Measurements from ENCODE around the gene ABCG2. TPM values are rescaled to one million over a fixed set of nuclear protein-coding genes. Genes with fewer than 3 reads are reported as not detected.

The ABCG2 gene
- total and polyA plus RNA-seq, 2 of the 4 experiments (the other 2 are of a cell fraction) = 0.50 to 1.1 TPM

GRCh38 chr4:88101165-88101564, 57.3 kb downstream of the ABCG2 start:
- no peak overlapping the region for H2BK5ac ChIP-seq (ENCODE audit: low read depth, low read length, poor library complexity, severe bottlenecking)
- H2BK15ac ChIP-seq (ENCODE audit: low read depth, low read length) = no peak overlapping the region
- no peak overlapping the region for H4K91ac ChIP-seq (ENCODE audit: insufficient read depth, low read depth, low read length)
- H2BK20ac ChIP-seq (ENCODE audit: low read depth, low read length) = no peak overlapping the region
- H3K23ac ChIP-seq (ENCODE audit: low read depth, low read length) = no peak overlapping the region
- H4K5ac ChIP-seq (ENCODE audit: low read depth, low read length) = no peak overlapping the region
- H3K27me3 ChIP-seq (ENCODE audit: control insufficient read depth, insufficient read depth, low read length) = no peaks in the 10 kb centered on the region
- no peak overlapping the region for H2AFZ ChIP-seq (replicated peaks; ENCODE audit: low read length, poor library complexity)
- H3K14ac ChIP-seq (replicated peaks; ENCODE audit: low read depth, low read length) = no peak overlapping the region
- no peaks in the 10 kb centered on the region for H3K36me3 ChIP-seq (ENCODE audit: control insufficient read depth, insufficient read depth, low read length)
- H2BK120ac ChIP-seq (ENCODE audit: low read depth, low read length) = no peak overlapping the region
- WGBS, 2 experiments (ENCODE audit: extremely low coverage in 2 of 2, insufficient read length in 1 of 2) = 90% methylated on average over 1 of the region's 6 CpGs; no CpG with 5 or more reads in 1 of the 2 experiments
- H4K8ac ChIP-seq (ENCODE audit: low read depth in 2 of 2, low read length in 2 of 2) = no peak overlapping the region
- no peak overlapping the region for H3K18ac ChIP-seq (ENCODE audit: low read depth, low read length)
- peaks cover 3% of the 10 kb centered on the region; the same call in 1 of the 2 replicates for H3K4me1 ChIP-seq (ENCODE audit: control insufficient read depth, insufficient read depth, low read length)
- H3K9me3 ChIP-seq (ENCODE audit: control insufficient read depth, insufficient read depth, low read length) = no peaks in the 10 kb centered on the region
- H3K79me1 ChIP-seq (ENCODE audit: low read depth in 1 of 2, low read length in 2 of 2) = no peaks in the 10 kb centered on the region
- no peak overlapping the region for H3K27ac ChIP-seq (ENCODE audit: insufficient read depth, low read length)
- intact Hi-C loops (cut with micrococcal nuclease) (no loop called here), dilution Hi-C loops (cut with HindIII; ENCODE audit: low sequenced_read_pairs, unreplicated experiment) (no loop called here), in situ Hi-C loops (cut with MboI; ENCODE audit: low sequenced_read_pairs) (no loop called here)
- no peak overlapping the region for H2AK9ac ChIP-seq (replicated peaks; ENCODE audit: low read depth, low read length, poor library complexity)
- H3K4me3 ChIP-seq (ENCODE audit: insufficient read depth, low read depth, low read length) = no peak overlapping the region
- H3K9ac ChIP-seq (ENCODE audit: low read depth, low read length) = no peak overlapping the region
- POLR2A ChIA-PET (ENCODE audit: unreplicated experiment) = no interaction called here
- no peak overlapping the region; the same call in 1 of the 2 replicates for H2AK5ac ChIP-seq (ENCODE audit: low read depth, low read length)
- no peak overlapping the region for H3K56ac ChIP-seq (ENCODE audit: extremely low read depth, insufficient read depth, low read length)
- TF ChIP-seq MXI1 (IDR thresholded peaks at IDR 0.05; ENCODE audit: borderline replicate concordance, low read depth, low read length) (no peak), RAD21 (IDR thresholded peaks at IDR 0.05; ENCODE audit: low read length) (no peak), MAFK (IDR thresholded peaks at IDR 0.05; ENCODE audit: low read depth, low read length) (no peak), FOS (IDR thresholded peaks at IDR 0.05; ENCODE audit: low read depth, low read length) (no peak), RCOR1 (IDR thresholded peaks at IDR 0.05; ENCODE audit: insufficient replicate concordance, low read length) (no peak), RFX5 (IDR thresholded peaks at IDR 0.05; ENCODE audit: low read depth, low read length) (no peak)
- H3K9me1 ChIP-seq (ENCODE audit: insufficient read depth, low read length) = 0 out of 2 replicates have a peak, but pooled peaks cover 5% of the 10 kb centered on the region
- no peak for ATAC-seq (ENCODE audit: low read depth)
- no peak for DNase-seq
- BruUV-seq (replicated peaks) = no TSS peak
- H3K4me2 ChIP-seq (ENCODE audit: low read depth, low read length) = no peak overlapping the region
- CTCF ChIA-PET = no interaction called here
- no peak overlapping the region for H3K4ac ChIP-seq (ENCODE audit: low read depth, low read length)
- H4K20me1 ChIP-seq (ENCODE audit: insufficient read depth, low read length) = no peaks in the 10 kb centered on the region

Measured in IMR-90 (cell line).